Endothelial cell of umbilical vein (primary cell): ENCODE data around the gene ATP6V1G1.

Experiments
- CTCF ChIP-seq, 2 donors: IDR thresholded peaks; 1 replicate in 1 of 2; 2 replicates in 1 of 2; pipeline ENCODE4 v1.5.1; 2011; ENCODE audit warnings: low read length in 2 of 2, mild to moderate bottlenecking in 2 of 2, moderate library complexity in 2 of 2, control low read depth in 1 of 2, inconsistent platforms in 1 of 2, low read depth in 1 of 2; ENCODE audit not compliant: insufficient read depth in 1 of 2; ENCODE audit errors: extremely low read depth in 1 of 2
- EZH2 ChIP-seq: IDR thresholded peaks from 2 replicates; pipeline ENCODE4 v1.6.1; 2012; ENCODE audit warnings: borderline replicate concordance, low read depth, mild to moderate bottlenecking, moderate library complexity, low read length, inconsistent platforms; ENCODE audit not compliant: severe bottlenecking
- JUN ChIP-seq: IDR thresholded peaks from 2 replicates; pipeline ENCODE4 v1.6.1; 2011; ENCODE audit warnings: borderline replicate concordance, low read depth; ENCODE audit not compliant: insufficient read length, insufficient read depth
- POLR2A ChIP-seq: IDR thresholded peaks from 2 replicates; pipeline ENCODE4 v1.6.1; 2012; ENCODE audit warnings: low read depth, mild to moderate bottlenecking, control low read depth, low read length
- POLR2AphosphoS5 ChIP-seq: IDR thresholded peaks from 2 replicates; pipeline ENCODE4 v1.6.1; 2012; ENCODE audit warnings: low read depth, mild to moderate bottlenecking, control low read depth, low read length, moderate library complexity; ENCODE audit not compliant: insufficient read depth

DNA sequence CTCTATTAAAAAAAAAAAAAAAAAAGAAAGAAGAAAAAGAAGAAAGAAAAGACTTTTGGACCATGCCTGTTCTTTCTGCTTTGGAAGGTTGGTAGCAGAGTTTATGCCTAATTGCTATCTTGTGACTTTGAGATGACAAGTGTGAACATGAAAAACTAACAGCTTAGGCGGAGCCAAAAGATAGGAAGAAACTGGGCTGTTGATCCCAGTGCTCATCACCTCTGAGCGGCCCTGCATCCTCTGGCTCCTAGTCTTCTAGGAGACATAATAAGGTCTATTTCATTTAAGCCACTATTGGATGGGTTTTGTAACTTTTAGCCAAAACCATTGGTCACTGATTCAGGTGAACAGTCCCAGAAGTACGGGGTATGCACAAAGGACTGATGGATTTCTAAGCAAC, 34.4 kb upstream of the ATP6V1G1 start:
- TF ChIP-seq CTCF (IDR thresholded peaks at IDR 0.05; ENCODE audit: extremely low read depth in 1 of 2, insufficient read depth in 1 of 2, low read depth in 1 of 2, low read length in 2 of 2) (no peak), POLR2A (no peak), POLR2AphosphoS5 (no peak), JUN (no peak), EZH2 (no peak)
